Limb (tissue), 2 donors: ENCODE measurements around the gene LCLAT1.
"Not testable (repeated sequence)": the region's sequence is repeated elsewhere in the genome, so short reads cannot be mapped to it uniquely, and the experiment has no call there.

ENCODE experiments used
- DNase-seq, 2 donors: peaks; one replicate each; pipeline ENCODE4 v3.0.0-alpha.2; 2016; ENCODE audit errors: extremely low spot score in 2 of 2

LCLAT1 gene

GRCh38 chr2:30486655-30487054 is 39.6 kb downstream of the LCLAT1 start:
- no peak for DNase-seq

- DNase-seq = no peak
Observed at GRCh38 chr2:30487603-30488002, 40.6 kb downstream of the LCLAT1 start.

DNA sequence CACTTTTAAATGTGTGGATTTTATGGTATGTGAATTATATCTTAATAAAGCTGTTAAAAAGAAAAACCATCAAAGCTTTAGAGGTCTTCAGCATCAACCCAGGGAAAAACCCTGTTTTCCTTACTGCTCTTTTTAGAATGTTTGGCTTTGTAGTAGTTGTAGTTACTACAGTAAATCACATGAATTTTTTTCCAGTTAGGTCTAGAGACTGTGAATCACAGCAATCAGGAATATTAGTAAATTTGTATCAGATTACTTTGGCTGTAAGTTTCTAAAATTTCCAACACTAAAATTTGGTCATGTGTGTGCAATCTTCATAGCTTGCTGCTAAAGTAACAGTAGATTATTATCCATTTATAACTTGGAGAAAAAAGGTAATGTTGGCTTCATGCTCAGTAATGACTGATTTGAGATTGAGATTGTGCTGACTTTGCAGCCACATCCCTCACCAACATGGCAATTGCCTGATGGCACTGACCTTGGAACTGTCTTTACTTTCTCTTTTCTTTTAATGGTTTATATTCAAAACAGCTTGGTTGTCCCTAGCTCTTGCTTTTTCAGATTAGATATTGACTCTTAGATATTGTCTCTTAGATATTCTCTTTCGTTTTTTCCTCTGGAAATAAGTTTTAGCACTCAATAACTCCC is 41.1 kb downstream of the LCLAT1 start:
- no peak for DNase-seq

- no peak for DNase-seq
Observed at GRCh38 chr2:30491225-30491624, 44.2 kb downstream of the LCLAT1 start.

DNA sequence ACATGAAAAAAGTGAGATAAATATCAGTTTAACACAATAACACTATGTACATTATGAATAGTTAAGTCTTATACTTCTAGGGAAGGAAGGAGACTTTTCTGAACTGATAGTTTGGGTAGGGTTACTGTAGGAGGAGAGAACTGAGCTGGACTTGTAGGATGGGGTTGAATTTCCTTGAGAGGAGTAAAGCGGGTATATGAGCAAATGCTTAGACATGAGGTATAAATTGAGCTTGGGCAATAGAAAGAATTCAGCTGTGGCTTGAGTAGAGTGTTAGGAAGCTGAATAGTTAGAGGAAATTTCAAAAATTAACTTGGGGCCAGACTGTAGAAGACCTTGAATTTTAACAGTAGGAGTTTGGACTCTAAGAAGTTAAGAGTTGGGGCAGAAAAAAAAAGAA is 45.1 kb downstream of the LCLAT1 start:
- no peak for DNase-seq

GRCh38 chr2:30492619-30493018 is 45.6 kb downstream of the LCLAT1 start:
- no peak for DNase-seq

- no peak for DNase-seq
Observed at GRCh38 chr2:30493440-30493839, 46.4 kb downstream of the LCLAT1 start.

DNA sequence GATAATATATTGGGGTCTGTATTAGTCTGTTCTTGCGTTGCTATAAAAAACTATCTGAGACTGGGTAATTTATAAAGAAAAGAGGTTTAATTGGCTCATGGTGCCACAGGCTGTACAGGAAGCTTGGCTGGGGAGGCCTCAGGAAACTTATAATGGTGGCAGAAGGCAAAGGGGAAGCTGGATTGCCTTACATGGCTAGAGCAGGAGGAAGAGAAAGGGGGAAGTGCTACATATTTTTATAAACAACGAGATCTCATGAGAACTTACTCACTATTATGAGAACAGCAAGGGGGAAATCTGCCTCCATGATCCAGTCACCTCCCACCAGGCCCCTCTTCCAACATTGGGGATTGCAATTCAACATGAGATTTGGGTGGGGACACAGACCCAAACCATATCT is 48.9 kb downstream of the LCLAT1 start:
- DNase-seq = not testable (repeated sequence)

- DNase-seq = no peak
Observed at GRCh38 chr2:30499681-30500080, 52.6 kb downstream of the LCLAT1 start.

DNA sequence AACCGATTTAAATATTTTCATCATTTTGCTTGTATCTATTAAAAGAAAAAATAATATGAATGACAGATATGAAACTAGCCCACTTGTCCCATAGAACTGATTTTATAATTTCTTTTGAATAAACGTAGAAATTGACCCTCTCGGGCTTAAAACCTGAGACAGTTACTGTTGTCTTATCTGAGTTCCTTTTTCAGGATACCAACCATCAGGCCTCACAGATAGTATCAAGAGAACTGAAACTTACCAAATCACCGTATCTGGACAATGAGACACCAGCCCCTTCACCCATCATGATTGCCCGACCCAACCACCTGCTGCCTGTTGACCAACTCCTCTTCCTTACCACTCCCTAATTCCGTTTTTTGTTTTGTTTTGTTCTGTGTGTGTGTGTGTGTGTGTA is 53.7 kb downstream of the LCLAT1 start:
- DNase-seq = no peak

DNA sequence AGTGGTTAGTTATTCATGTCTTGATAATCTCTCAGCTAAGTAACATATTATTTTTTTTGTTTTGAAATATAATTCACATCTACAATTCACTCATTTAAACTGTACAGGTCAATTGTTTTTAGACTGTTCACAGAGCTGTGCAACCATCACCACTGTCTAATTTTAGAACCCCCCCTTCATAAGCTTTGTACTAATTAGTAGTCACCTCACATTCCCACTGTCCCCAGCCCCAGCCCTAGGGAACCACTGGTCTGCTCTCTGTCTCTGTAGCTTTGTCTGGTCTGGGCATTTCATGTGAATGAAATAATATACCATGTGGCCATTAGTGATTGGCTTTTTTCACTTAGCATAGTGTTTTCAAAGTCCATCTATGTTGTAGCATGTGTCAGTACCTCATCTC is 55.3 kb downstream of the LCLAT1 start:
- no peak for DNase-seq

GRCh38 chr2:30503007-30503694 is 56.1 kb downstream of the LCLAT1 start:
- no peak for DNase-seq

DNA sequence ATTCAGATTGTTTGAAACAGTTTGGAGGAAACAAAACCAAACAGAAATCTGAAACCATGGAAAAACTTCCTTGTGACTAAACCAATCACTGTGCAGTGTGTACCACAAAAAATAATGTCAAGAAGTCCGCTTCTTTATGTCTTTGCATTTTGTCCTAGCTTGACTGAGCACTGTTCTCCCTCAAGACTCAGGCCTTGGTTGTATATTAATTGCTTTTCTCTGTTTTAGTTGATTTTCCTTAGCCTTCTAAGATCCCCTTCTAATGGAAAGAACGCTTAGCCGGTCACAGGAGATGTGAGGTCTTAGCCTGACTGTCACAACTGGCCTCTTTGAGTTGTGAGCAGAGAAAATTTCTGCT is 56.6 kb downstream of the LCLAT1 start:
- DNase-seq = no peak

DNA sequence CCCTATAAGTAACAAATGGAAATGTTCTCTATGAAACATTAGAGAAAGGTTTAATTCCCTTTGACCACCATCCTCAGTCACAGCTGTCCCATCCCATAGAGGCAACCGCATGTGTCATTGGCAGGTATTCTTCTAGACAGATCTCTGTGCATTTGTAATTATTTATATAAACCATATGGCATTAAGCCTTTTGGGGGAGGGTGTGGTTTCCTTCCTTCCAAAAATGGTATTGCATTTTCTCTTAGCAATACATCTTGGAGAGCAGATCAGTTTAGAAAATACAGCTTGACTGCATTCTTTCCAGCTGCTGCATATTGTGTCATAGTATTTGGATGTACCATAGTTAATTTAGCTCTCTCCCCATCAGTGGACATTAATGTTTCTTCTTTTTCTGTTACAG is 57.7 kb downstream of the LCLAT1 start:
- no peak for DNase-seq

- no peak for DNase-seq
Observed at GRCh38 chr2:30505500-30506180, 58.6 kb downstream of the LCLAT1 start.

DNA sequence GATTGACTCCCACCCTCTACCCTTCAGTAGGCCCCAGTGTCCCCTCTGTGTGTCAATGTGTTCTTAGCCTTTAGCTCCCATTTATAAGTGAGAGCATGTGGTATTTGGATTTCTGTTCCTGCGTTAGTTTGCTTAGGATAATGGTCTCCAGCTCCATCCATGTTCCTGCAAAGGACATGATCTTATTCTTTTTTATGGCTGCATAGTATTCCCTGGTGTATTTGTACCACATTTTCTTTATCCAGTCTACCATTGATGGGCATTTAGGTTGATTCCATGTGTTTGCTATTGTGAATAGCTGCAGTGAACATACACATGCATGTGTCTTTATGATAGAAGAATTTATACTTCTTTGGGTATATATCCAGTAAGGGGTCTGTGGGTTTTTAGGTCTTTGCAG is 60.4 kb downstream of the LCLAT1 start:
- not testable (repeated sequence) for DNase-seq

DNA sequence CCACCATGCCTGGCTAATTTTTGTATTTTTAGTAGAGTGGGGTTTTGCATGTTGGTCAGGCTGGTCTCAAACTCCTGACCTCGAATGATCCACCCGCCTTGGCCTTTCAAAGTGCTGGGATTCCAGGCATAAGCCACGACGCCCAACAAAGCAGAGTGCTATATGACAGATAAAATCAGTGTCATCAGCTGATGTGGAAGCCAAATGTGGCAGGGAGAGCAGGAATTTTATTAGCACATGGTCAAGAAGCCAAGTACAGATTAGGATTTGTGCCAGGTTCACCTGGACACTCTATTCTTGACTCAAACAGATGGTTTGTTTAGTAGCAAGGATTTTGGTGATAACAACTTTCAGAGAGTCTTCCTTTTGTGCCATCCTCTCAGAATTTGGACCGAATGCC is 62.7 kb downstream of the LCLAT1 start:
- no peak for DNase-seq

GRCh38 chr2:30510409-30510808 is 63.4 kb downstream of the LCLAT1 start:
- DNase-seq = no peak

DNA sequence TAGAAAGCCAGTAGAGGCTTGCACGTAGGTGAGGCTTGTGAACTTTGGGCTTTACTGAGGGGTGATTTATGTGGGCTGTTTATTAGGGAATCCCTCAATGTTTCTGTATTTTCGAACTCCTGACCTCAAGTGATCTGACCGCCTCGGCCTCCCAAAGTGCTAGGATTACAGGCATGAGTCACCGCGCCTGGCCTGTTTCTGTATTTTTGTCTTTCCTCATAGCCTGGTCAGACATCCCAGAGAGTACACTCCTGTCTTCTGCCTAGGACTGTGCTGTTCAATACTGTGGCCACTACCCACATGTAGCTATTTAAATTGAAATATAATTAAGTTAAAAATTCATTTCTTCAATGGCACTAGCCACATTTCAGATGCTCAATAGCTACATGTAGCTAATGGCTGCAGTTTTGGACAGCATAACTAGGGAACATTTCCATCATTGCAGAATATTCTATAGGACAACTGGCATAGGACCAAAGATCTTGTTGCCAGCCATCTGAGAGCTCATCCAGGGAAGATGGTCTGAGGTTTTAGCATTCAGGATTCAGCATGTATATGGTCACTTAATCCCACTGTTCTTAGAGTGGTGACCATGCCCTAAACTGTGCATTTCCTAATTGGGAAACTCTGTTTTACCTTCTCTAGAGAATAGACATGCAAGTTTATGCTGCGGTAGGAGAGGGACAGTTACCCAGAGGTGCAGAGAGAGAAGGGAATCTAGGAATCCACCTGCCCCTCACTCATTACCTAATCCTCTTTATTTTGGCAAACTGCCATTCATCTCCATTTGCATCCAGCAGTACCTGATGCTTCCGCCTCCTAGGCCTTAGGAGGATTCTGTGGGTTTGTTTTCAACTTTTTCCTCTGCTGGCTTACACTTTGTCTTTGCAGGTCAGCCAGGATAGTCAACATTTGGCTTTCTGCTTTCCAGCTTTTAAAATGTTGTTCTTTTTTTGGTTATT is 64.4 kb downstream of the LCLAT1 start:
- DNase-seq = no peak

- DNase-seq = no peak
Observed at GRCh38 chr2:30512243-30512886, 65.3 kb downstream of the LCLAT1 start.

- DNase-seq = not testable (repeated sequence)
Observed at GRCh38 chr2:30513649-30514048, 66.6 kb downstream of the LCLAT1 start.
